HG03097 (cell line): ENCODE measurements around the gene CCDC24.

Source experiments
- ATAC-seq: cut with Tn5 transposase; IDR thresholded peaks from one replicate; pipeline ENCODE4 v1.9.1; 2021; ENCODE audit not compliant: unreplicated experiment, low FRiP score

The CCDC24 gene

DNA sequence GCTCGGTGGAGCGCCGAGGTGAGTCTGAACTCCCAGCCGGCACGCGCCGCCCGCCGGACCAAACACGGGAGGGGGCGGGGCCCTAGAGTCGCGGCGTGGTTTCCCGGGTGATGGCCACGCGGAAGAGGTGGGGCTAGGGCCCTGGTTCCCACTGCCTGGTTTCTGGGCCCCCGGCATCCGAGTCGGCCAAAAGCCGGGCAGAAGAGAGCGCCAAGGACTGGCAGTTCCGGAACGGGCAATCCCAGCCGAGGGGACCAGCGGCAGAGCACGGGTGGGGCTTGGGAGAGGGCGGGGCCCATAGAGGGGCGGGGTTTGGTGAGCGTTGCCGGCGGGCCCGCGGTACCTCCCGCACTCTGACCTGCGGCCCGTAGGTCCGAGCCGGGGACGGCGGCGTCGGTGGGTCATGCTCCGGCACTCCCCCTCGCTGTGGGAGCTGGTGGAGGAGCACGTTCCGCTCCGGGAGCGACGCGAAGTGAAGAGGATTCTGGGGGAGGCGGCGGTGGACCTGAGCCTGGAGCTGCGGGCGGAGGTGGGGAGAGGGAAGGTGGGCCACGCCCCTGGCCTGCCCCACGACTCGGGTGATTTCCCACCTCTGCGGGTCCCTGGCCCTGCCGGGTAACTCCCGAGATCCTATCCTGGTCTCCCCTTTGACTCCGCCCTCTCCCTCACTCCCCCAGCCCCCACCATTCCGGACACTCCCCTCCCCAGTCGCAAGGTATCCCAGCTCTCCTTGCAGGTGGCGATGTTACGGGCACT, at the start of gene CCDC24:
Gene CCDC24, plus strand, starts transcription at position 124 of the 756 bp plus-strand sequence. Its CDS starts 280 bp downstream, at position 404.
- peak; percentile 66 for ATAC-seq

- ATAC-seq = no peak
These were observed 49.0 kb upstream of the CCDC24 start for GRCh38 chr1:43942411-43942810.

DNA sequence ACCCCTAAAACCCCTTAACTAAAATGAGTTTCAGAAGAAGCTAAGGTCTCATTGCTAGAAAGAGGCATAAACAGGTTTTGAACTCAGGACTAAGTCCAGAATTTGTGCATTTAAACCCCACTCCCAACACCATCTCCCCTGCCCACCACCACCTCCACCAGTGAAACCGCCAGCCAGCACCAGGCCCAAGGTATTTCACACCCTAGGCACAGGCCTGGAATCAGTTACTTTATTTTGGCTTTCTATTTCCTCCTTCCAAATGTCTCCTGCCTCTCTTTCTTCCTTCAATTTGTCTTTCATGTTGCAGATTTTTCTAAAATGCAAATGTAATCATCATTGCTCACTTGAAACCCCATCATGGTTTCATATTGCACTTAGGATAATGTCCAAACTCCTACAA, 46.5 kb upstream of the CCDC24 start:
- ATAC-seq = no peak

DNA sequence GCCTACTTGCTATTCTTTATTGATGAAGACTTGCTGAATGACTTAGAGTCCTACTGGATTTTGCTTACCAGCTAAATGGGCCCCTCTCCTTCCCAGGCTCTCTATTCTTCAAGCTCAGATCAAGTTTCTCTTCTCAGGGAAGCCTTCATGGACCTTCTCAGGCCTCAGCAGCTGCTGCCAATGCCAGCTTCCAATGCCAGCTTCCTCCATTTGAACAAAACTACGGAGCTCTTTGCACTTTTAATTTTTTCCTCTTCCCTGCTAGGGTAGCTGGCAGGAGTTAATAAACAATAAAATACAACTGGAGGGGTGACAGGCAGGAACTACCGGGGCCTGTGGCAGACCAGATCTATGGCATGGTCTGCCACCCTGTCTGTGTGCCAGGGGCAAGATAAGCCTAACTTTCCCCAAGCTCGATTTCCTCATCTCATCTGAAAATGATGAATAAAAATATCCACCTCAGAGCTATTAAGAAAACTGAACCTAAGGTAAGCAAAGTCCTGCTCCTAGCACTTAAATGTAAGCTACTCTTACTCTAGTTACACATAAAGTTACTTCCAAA, 45.6 kb upstream of the CCDC24 start:
- ATAC-seq = no peak

- ATAC-seq = peak; percentile 91
These were observed 45.0 kb upstream of the CCDC24 start, which contains the start of gene IPO13 for GRCh38 chr1:43946236-43947060. TSS of gene IPO13 (plus strand) at chr1:43946950. CDS start at chr1:43947601, 651 bp downstream.

DNA sequence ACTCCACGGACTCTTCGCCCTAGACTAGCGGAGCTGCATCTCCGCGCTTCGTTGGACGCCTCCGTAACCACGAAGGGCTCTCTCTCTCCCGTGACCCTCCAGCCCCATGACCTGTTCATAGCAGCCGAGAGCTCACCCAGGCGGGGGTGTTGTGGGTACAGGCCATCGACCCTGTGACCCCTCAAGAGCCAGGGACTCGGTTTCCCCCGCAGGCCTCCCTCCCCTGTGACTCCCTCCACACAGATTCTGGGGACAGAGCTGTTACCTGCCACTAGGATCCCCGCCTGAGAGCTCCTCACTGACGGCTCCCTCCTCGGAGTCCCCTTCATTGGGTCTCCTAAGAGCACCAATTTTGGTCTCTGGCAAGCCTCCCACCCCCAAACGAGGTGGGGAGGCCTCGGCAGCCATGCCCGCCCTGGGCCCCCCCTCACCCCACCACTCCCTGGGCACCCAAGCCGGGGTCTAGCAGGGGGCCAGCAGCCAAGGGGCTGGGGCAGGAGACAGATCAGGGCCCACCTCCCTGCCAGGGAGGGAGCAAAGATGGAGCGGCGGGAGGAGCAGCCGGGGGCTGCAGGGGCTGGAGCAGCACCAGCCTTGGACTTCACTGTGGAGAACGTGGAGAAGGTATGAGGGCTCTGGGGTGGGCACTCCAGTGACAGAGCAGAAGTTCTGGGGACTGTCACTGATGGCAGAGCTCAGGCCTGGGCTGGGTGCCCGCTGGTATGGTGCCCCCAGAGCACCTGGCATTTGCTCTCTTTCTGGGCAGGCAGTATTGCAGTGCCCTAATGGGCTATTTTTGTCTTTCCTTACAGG, 44.1 kb upstream of the CCDC24 start:
- ATAC-seq = no peak

DNA sequence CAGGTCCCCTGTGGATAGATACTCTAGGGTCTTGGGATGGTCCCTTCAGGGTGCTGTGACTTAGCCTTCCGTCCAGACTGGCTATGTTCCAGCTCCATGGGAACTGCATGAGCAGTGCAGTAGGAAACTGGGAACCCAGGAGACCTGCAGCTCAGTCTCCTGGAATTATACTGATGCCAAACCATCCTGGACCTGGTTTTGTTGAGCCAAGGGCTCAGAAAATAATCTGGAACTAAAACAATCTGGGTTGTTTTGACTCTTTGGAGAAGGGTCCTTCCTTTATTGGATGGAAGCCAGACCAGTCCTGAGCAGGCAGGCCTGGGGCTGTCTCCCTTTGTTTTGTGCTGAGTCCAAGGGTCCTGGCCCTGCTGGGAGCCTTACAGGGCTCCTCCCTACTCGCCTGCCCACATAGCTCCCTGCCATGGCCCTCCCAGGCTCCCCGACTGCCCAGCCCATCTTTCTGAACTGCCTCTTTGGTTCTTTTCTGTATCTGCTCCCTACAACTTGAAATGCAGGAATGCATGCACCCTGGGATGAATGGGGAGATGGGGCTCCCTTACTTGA, 43.4 kb upstream of the CCDC24 start:
- no peak for ATAC-seq

- no peak for ATAC-seq
These were observed 41.7 kb upstream of the CCDC24 start for GRCh38 chr1:43949678-43950077.

GRCh38 chr1:43951021-43951985, 40.1 kb upstream of the CCDC24 start:
- no peak for ATAC-seq

DNA sequence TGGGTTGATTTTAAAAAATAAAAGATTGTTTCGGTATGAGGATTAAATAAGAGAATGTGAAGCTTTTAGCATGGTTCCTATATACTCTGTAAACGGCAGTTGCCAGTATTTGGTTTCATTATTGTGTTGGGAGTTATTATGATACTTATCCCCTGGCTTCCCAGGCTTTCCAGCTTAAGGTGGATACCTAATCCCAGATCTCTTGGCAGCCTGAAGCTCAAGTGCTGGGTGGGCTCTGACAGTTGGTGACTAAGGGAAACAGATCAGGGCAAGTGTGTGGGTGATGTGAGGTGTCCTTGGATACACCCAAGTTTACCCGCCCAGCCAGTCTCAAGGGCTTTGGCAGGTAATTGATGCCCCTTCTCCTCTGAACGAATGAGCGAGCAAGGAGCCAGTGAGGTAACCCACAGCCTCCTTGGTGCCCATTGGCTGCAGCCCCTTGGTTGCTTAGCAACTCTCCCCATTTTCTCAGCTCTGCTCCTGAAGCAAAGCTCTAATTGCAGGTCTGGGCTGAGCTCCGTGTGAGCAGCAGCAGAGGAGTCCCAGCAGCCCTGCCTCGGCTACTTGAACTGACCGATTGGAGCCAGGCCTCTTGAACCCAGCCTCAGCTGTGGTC, 38.6 kb upstream of the CCDC24 start:
- no peak for ATAC-seq

DNA sequence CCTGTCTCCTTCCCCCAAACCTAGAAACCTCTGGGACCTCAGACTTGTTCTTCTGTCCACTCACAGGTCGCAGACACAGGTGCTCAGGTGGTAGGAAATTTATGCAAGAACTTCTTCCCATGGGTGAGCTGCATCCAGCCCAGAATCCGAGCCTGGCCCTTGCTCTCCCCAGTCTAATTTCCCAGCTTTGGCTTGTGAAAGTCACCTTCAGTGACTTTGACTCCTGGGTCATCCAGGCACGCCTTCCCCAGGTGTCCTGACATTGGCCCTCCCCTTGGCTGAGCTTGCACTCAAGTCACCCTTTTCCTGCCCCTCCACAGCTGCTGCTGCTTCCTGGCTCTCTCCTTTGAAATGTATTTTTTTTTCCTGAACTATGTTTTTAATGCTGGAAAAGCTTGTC, 38.0 kb upstream of the CCDC24 start:
- no peak for ATAC-seq

DNA sequence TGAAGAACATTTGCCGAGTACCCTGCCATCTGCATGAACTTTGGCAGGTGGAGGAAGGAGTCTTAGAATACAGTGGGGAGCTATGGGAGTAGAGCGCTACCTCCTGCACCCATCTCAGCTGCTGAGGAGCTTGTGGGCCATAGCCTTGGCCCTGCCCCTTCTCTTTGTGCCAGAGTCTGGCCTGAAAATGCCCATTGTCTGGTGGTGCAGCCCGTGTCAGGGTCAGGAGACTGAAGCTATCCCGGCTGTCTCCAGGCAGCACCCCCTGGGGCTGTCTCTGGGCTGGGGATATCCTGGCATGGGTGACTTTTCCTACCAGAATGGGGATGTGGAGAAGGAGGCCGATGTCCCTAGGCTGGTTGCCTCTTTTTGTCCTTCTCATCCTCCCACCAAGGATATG, 37.4 kb upstream of the CCDC24 start:
- ATAC-seq = no peak

DNA sequence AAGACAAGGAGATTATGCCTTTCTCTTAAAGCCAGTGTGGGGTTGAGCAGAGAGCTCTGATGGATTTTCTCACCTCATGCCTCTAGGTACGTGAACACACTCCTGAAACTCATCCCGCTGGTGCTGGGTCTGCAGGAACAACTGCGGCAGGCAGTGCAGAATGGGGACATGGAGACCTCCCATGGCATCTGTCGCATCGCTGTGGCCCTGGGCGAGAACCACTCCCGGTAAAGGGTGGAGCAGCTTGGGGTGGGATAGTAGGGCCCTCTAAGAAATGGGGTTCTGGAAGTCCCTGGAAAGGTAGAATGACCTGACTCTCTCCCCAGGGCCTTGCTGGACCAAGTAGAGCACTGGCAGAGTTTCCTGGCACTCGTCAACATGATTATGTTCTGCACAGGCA, 35.2 kb upstream of the CCDC24 start:
- no peak for ATAC-seq

DNA sequence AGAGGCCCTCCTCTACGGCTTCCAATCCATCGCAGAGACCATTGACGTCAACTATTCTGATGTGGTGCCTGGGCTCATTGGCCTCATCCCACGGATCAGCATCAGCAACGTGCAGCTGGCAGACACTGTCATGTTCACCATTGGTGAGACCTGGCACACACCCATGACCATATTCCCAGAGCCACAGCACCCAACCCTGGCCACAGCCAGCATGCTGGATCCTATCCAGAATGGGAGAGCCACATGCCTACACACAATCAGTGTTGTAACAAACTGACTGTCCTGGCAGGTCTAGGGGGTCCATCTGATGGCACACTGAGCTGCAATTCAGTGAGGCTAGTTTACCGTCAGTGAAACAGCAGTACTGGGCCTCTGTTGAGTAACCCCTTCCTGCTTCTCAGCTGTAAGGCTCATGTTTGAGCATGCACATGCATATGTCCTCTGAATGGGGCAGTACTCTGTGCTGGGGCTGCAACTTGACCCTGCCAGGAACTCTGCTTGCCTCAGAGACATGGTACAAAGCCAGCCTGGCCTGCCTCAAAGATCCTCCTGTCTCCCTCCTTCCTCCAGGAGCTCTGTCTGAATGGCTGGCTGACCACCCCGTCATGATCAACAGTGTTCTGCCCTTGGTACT, 33.9 kb upstream of the CCDC24 start:
- no peak for ATAC-seq

DNA sequence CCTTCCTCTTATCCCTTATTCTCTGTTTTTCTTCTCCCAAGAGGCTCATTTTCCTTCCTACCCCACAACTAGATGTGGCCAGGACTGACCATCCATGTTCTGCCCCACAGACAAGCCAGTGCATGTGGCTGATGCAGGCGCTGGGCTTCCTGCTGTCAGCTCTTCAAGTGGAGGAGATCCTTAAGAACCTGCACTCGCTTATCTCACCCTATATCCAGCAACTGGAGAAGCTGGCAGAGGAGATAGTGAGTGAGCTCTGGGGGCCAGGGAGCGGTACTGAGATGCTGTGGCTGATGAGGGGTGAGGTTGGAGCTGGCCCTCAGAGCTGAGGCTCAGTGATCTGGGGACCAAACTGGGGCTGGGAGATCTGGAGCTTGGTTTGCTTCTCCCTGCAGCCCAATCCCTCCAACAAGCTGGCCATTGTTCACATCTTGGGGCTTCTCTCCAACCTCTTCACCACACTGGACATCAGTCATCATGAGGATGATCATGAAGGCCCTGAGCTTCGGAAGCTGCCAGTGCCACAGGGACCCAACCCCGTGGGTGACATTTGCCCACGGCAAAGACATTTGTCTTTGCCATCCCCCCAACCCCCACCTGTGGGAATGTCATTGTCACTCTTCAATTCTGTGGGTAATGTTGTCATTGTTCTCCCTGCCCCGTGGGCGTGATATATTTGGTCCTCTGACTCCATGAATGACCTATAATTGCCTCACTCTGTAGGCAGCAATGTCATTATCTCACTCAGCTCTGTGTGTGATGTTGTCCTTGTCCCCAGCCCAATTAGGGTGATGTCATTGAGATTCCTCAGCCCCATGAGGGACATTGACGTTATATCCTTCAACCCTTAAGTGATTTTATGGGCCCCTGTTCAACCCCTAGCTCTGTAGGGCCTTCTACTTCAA, 32.8 kb upstream of the CCDC24 start:
- no peak for ATAC-seq

DNA sequence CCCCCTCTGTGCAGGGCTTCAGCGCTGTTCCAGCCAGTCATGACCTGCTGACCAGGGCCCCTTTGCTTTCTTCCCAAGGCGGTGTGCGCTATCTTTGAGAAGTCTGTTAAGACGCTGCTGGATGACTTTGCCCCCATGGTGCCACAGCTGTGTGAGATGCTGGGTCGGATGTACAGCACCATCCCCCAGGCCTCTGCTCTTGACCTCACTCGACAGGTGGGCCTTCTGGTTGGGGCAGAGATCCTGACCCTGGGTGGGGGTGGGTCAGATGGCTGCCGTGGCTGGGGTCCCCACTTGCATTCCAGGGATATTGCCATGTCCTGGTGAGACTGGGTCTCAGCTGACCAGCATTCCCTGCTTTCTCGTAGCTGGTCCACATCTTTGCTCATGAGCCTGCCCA, 30.6 kb upstream of the CCDC24 start:
- no peak for ATAC-seq

GRCh38 chr1:43961692-43962091, 29.7 kb upstream of the CCDC24 start:
- ATAC-seq = no peak
